Measurements from ENCODE around the gene SIMC1.
"Not testable (repeated sequence)": the region's sequence is repeated elsewhere in the genome, so short reads cannot be mapped to it uniquely, and the experiment has no call there.

- TF ChIP-seq CTCF, POLR2A (IDR thresholded peaks at IDR 0.05): not testable (repeated sequence)
These were observed 34.7 kb upstream of the SIMC1 start for GRCh38 chr5:176203535-176203934.

All from prostate gland (tissue), 2 donors.